ENCODE results near the gene EXOC6B. TPM values are rescaled to one million over a fixed set of nuclear protein-coding genes. Genes with fewer than 3 reads are reported as not detected.

Gene EXOC6B
- total RNA-seq, 4 donors from 2014 or later: 14.1 to 107 (median 38.5) TPM

- no peaks in the 10 kb centered on the region for H3K9me3 ChIP-seq
- no peaks in the 10 kb centered on the region for H3K4me1 ChIP-seq
- H3K27ac ChIP-seq: no peak overlapping the region
- no peak for TF ChIP-seq CTCF (IDR thresholded peaks at IDR 0.05)
- no peak for TF ChIP-seq POLR2A (IDR thresholded peaks at IDR 0.05)
- intact Hi-C loops (cut with DNase I; ENCODE audit: low total_unique reads): no loop called here
- H3K4me3 ChIP-seq: no peak overlapping the region
- no peak for DNase-seq
- no peaks in the 10 kb centered on the region for H3K36me3 ChIP-seq
- no peaks in the 10 kb centered on the region for H3K27me3 ChIP-seq
These were observed 22.1 kb downstream of the EXOC6B start for GRCh38 chr2:72803626-72804320.

- Histone ChIP-seq H3K36me3 (no peaks in the 10 kb centered on the region), H3K4me3 (no peak overlapping the region), H3K27ac (no peak overlapping the region), H3K4me1 (no peaks in the 10 kb centered on the region), H3K27me3 (no peaks in the 10 kb centered on the region), H3K9me3 (no peaks in the 10 kb centered on the region)
- TF ChIP-seq CTCF (IDR thresholded peaks at IDR 0.05): no peak
- TF ChIP-seq POLR2A (IDR thresholded peaks at IDR 0.05): no peak
- DNase-seq: no peak
- intact Hi-C loops (cut with DNase I; ENCODE audit: low total_unique reads): no loop called here
These were observed 22.7 kb downstream of the EXOC6B start for GRCh38 chr2:72803151-72803550.

- H3K4me1 ChIP-seq: no peaks in the 10 kb centered on the region
- no peak overlapping the region for H3K4me3 ChIP-seq
- H3K27me3 ChIP-seq: no peaks in the 10 kb centered on the region
- DNase-seq: no peak
- TF ChIP-seq POLR2A (IDR thresholded peaks at IDR 0.05) (no peak), CTCF (IDR thresholded peaks at IDR 0.05) (no peak)
- intact Hi-C loops (cut with DNase I; ENCODE audit: low total_unique reads): no loop called here
- no peak overlapping the region for H3K27ac ChIP-seq
- H3K9me3 ChIP-seq: no peaks in the 10 kb centered on the region
- H3K36me3 ChIP-seq: no peaks in the 10 kb centered on the region
These were observed 25.3 kb downstream of the EXOC6B start for GRCh38 chr2:72800492-72800891.

- intact Hi-C loops (cut with DNase I; ENCODE audit: low total_unique reads): no loop called here
- H3K27me3 ChIP-seq: no peaks in the 10 kb centered on the region
These were observed 28.1 kb downstream of the EXOC6B start for GRCh38 chr2:72797740-72798139.

More at GRCh38 chr2:72797740-72798139, 28.1 kb downstream of the EXOC6B start:
- H3K9me3 ChIP-seq: no peaks in the 10 kb centered on the region
- no peak for DNase-seq
- H3K4me1 ChIP-seq: no peaks in the 10 kb centered on the region
- H3K36me3 ChIP-seq: no peaks in the 10 kb centered on the region
- H3K27ac ChIP-seq: no peak overlapping the region
- no peak for TF ChIP-seq CTCF (IDR thresholded peaks at IDR 0.05)
- TF ChIP-seq POLR2A (IDR thresholded peaks at IDR 0.05): no peak
- no peak overlapping the region for H3K4me3 ChIP-seq
